Glutamatergic neuron (in vitro differentiated cells): Measurements from ENCODE around the gene SKP1. TPM values are rescaled to one million over a fixed set of nuclear protein-coding genes. Genes with fewer than 3 reads are reported as not detected.
A peak's percentile ranks its signal among the peaks of the same experiment; 100 is the strongest.

Experiments used
- DNase-seq: peaks from one replicate; pipeline ENCODE4 v3.0.0; 2022
- H3K27ac Mint-ChIP-seq: one replicate; pipeline ENCODE4 v1.8.0; 2020; ENCODE audit warnings: mild to moderate bottlenecking, mixed read lengths, inconsistent platforms; ENCODE audit not compliant: unreplicated experiment
- H3K27me3 Mint-ChIP-seq: one replicate; pipeline ENCODE4 v1.8.0; 2020; ENCODE audit warnings: mild to moderate bottlenecking, moderate library complexity, mixed read lengths, inconsistent platforms; ENCODE audit not compliant: unreplicated experiment
- H3K36me3 Mint-ChIP-seq: one replicate; pipeline ENCODE4 v1.8.0; 2020; ENCODE audit warnings: mild to moderate bottlenecking, mixed read lengths, inconsistent platforms; ENCODE audit not compliant: unreplicated experiment
- H3K4me1 Mint-ChIP-seq: one replicate; pipeline ENCODE4 v1.8.0; 2020; ENCODE audit warnings: mild to moderate bottlenecking, low read depth, mixed read lengths, inconsistent platforms; ENCODE audit not compliant: unreplicated experiment
- H3K4me3 Mint-ChIP-seq: one replicate; pipeline ENCODE4 v1.8.0; 2020; ENCODE audit warnings: mild to moderate bottlenecking, mixed read lengths, inconsistent platforms; ENCODE audit not compliant: unreplicated experiment
- H3K9me3 Mint-ChIP-seq: one replicate; pipeline ENCODE4 v1.8.0; 2020; ENCODE audit warnings: mild to moderate bottlenecking, moderate library complexity, mixed read lengths, inconsistent platforms; ENCODE audit not compliant: unreplicated experiment
- CTCF ChIP-seq: fragments of 200-600 bp; sonication (generic); IDR thresholded peaks from one replicate; pipeline ENCODE4 v1.5.0; 2021; ENCODE audit not compliant: partially characterized antibody, unreplicated experiment
- total RNA-seq: library from RNA; stranded (reverse); fragmentation: NEBNext Ultra II Directional; extraction: Animal tissue kit (Norgen Biotek cat#: 25700); gene quantifications from one replicate; pipeline ENCODE4 v1.2.1, GENCODE V29; 2021; ENCODE audit not compliant: unreplicated experiment

The SKP1 gene
- total RNA-seq, 1 donor from 2014 or later = 345 TPM

- no peak overlapping the region for H3K27ac Mint-ChIP-seq
- peaks cover 3% of the 10 kb centered on the region for H3K4me1 Mint-ChIP-seq
- H3K4me3 Mint-ChIP-seq = no peak overlapping the region
- DNase-seq = no peak
- H3K9me3 Mint-ChIP-seq = peaks cover 3% of the 10 kb centered on the region
- peaks cover 4% of the 10 kb centered on the region for H3K27me3 Mint-ChIP-seq
- no peak for TF ChIP-seq CTCF
- peaks cover 9% of the 10 kb centered on the region for H3K36me3 Mint-ChIP-seq
Observed at GRCh38 chr5:134131578-134132350, 45.0 kb downstream of the SKP1 start.

- peaks cover 3% of the 10 kb centered on the region for H3K4me1 Mint-ChIP-seq
- peak overlapping the region; percentile 14 for H3K27ac Mint-ChIP-seq
- peaks cover 9% of the 10 kb centered on the region for H3K36me3 Mint-ChIP-seq
- H3K27me3 Mint-ChIP-seq = peaks cover 4% of the 10 kb centered on the region
- H3K4me3 Mint-ChIP-seq = peak overlapping the region; percentile 32
- no peak for DNase-seq
- TF ChIP-seq CTCF = no peak
- peaks cover 3% of the 10 kb centered on the region for H3K9me3 Mint-ChIP-seq
Observed at GRCh38 chr5:134131165-134131564, 45.6 kb downstream of the SKP1 start.

- peaks cover 3% of the 10 kb centered on the region for H3K9me3 Mint-ChIP-seq
- H3K4me3 Mint-ChIP-seq = no peak overlapping the region
- H3K36me3 Mint-ChIP-seq = peaks cover 3% of the 10 kb centered on the region
- no peak for TF ChIP-seq CTCF
- peaks cover 3% of the 10 kb centered on the region for H3K4me1 Mint-ChIP-seq
- H3K27me3 Mint-ChIP-seq = peaks cover 3% of the 10 kb centered on the region
- peak overlapping the region; percentile 14 for H3K27ac Mint-ChIP-seq
- no peak for DNase-seq
Observed at GRCh38 chr5:134130239-134130945, 46.4 kb downstream of the SKP1 start.

DNA sequence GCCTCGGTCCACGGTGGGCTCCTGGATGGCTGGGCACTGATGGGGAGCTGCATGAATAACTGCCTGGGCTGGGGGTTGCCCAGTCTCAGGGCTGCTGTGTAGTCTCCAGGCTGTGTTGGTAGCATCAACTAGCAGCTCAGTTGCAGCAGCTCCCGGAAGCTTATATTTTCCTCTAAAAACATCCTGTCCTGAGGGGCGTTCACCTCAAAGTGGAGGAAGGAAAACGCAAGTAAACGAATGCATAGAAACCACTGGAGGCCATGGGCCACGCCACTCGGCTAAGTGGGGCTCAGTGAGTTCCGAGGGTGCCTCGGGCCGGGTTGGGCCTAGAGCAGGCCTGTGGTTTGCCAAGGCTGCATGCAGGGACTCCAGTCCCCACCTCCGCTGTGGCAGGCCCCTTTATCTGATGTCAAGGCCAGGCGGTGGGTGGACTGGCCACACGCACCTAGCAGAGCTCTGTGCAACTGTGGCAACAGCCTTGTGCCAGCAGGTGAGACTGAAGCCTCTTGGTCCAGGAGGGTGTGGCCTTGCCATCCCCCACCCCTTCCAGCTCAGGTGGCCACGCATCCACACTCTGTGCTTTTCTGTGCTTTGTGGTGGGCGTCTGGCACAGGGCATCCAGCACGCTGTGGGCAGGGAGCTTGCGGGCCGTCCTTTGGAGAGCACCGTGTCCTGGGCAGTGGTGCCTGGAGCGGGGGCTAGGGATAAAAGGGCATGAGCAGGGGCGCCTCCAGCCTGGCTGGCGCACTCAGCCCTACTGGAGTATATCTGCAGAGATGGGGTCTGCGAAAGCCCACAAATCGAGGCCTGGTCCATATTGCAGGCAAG is 47.1 kb downstream of the SKP1 start:
- no peak for DNase-seq
- Mint-ChIP-seq H3K36me3 (no peaks in the 10 kb centered on the region), H3K27ac (no peak overlapping the region), H3K4me3 (no peak overlapping the region), H3K27me3 (peaks cover 4% of the 10 kb centered on the region), H3K9me3 (peaks cover 3% of the 10 kb centered on the region), H3K4me1 (peaks cover 3% of the 10 kb centered on the region)
- no peak for TF ChIP-seq CTCF
